H9 (cell line): ENCODE results near the gene SATB1. TPM values are rescaled to one million over a fixed set of nuclear protein-coding genes. Genes with fewer than 3 reads are reported as not detected.

Experiments used
- DNase-seq: peaks from one replicate; pipeline ENCODE4 v3.0.0-alpha.2; 2017
- H2AFZ ChIP-seq: one replicate; pipeline ENCODE4 v1.6.1; 2013; ENCODE audit warnings: mild to moderate bottlenecking, low read length, control low read depth, moderate library complexity
- H2AK5ac ChIP-seq: 2 replicates; pipeline ENCODE4 v1.6.1; 2013; ENCODE audit warnings: low read length, control low read depth, mixed read lengths; ENCODE audit not compliant: insufficient read length
- H2BK120ac ChIP-seq: one replicate; pipeline ENCODE4 v1.6.1; 2013; ENCODE audit warnings: low read depth, mild to moderate bottlenecking, low read length, control low read depth, inconsistent platforms; ENCODE audit not compliant: poor library complexity, severe bottlenecking
- H2BK12ac ChIP-seq: 2 replicates; pipeline ENCODE4 v1.6.1; 2013; ENCODE audit warnings: low read length, control low read depth, mixed read lengths, low read depth; ENCODE audit not compliant: insufficient read length
- H2BK15ac ChIP-seq: 2 replicates; pipeline ENCODE4 v1.6.1; 2013; ENCODE audit warnings: low read depth, low read length, control low read depth
- H2BK20ac ChIP-seq: one replicate; pipeline ENCODE4 v1.6.1; 2013; ENCODE audit warnings: low read depth, mild to moderate bottlenecking, low read length, control low read depth, inconsistent platforms; ENCODE audit not compliant: poor library complexity, severe bottlenecking
- H2BK5ac ChIP-seq: 2 replicates; pipeline ENCODE4 v1.6.1; 2013; ENCODE audit warnings: low read length, control low read depth, mixed read lengths; ENCODE audit not compliant: insufficient read length
- H3K14ac ChIP-seq: 2 replicates; pipeline ENCODE4 v1.6.1; 2013; ENCODE audit warnings: low read length, control low read depth; ENCODE audit not compliant: insufficient read depth
- H3K18ac ChIP-seq: 2 replicates; pipeline ENCODE4 v1.6.1; 2013; ENCODE audit warnings: low read depth, mild to moderate bottlenecking, mixed read lengths, low read length, control low read depth; ENCODE audit not compliant: insufficient read length
- H3K23ac ChIP-seq: 2 replicates; pipeline ENCODE4 v1.6.1; 2013; ENCODE audit warnings: low read length, control low read depth, mixed read lengths, low read depth; ENCODE audit not compliant: insufficient read length
- H3K23me2 ChIP-seq: 2 replicates; pipeline ENCODE4 v1.6.1; 2013; ENCODE audit warnings: low read depth, mild to moderate bottlenecking, mixed read lengths, low read length, control low read depth; ENCODE audit not compliant: insufficient read length, poor library complexity, severe bottlenecking
- H3K27ac ChIP-seq: 2 replicates; pipeline ENCODE4 v1.5.1; 2013; ENCODE audit warnings: low read length, control low read depth, mixed read lengths, low read depth; ENCODE audit not compliant: insufficient read length
- H3K27me3 ChIP-seq: 2 replicates; pipeline ENCODE4 v1.6.1; 2013; ENCODE audit warnings: low read length, control low read depth, inconsistent platforms; ENCODE audit not compliant: insufficient read depth
- H3K4ac ChIP-seq: 2 replicates; pipeline ENCODE4 v1.6.1; 2013; ENCODE audit warnings: low read depth, mild to moderate bottlenecking, control low read depth, inconsistent platforms, low read length, moderate library complexity
- H3K4me1 ChIP-seq: 2 replicates; pipeline ENCODE4 v1.6.1; 2013; ENCODE audit warnings: low read length, control low read depth, inconsistent platforms; ENCODE audit not compliant: insufficient read depth
- H3K4me2 ChIP-seq: 2 replicates; pipeline ENCODE4 v1.6.1; 2013; ENCODE audit warnings: low read length, control low read depth, mixed read lengths; ENCODE audit not compliant: insufficient read length, insufficient read depth
- H3K56ac ChIP-seq: 2 replicates; pipeline ENCODE4 v1.6.1; 2013; ENCODE audit warnings: low read depth, mild to moderate bottlenecking, mixed read lengths, low read length, control low read depth; ENCODE audit not compliant: insufficient read length
- H3K79me1 ChIP-seq: 2 replicates; pipeline ENCODE4 v1.6.1; 2013; ENCODE audit warnings: low read depth, mild to moderate bottlenecking, moderate library complexity, low read length, control low read depth, inconsistent platforms; ENCODE audit not compliant: insufficient read depth, poor library complexity, severe bottlenecking
- H3K79me2 ChIP-seq: 2 replicates; pipeline ENCODE4 v1.6.1; 2013; ENCODE audit warnings: low read length, control low read depth, inconsistent platforms; ENCODE audit not compliant: insufficient read depth
- H3K9ac ChIP-seq: 2 replicates; pipeline ENCODE4 v1.6.1; 2013; ENCODE audit warnings: low read length, control low read depth, mixed read lengths; ENCODE audit not compliant: insufficient read length; ENCODE audit errors: extremely low read depth
- H3K9me3 ChIP-seq: one replicate; pipeline ENCODE4 v1.6.1; 2013; ENCODE audit warnings: low read depth, low read length, inconsistent platforms; ENCODE audit not compliant: control insufficient read depth
- H3T11ph ChIP-seq: one replicate; pipeline ENCODE4 v1.6.1; 2013; ENCODE audit warnings: mild to moderate bottlenecking, low read length, control low read depth, inconsistent platforms
- H4K20me1 ChIP-seq: one replicate; pipeline ENCODE4 v1.6.1; 2013; ENCODE audit not compliant: control insufficient read depth, insufficient read length, insufficient read depth
- H4K5ac ChIP-seq: 2 replicates; pipeline ENCODE4 v1.6.1; 2013; ENCODE audit warnings: low read depth, mild to moderate bottlenecking, mixed read lengths, low read length, control low read depth; ENCODE audit not compliant: insufficient read length
- H4K8ac ChIP-seq: replicated peaks from 2 replicates; pipeline ENCODE4 v1.6.1; 2013; ENCODE audit warnings: low read length, control low read depth, mixed read lengths, low read depth; ENCODE audit not compliant: insufficient read length
- H4K91ac ChIP-seq: 2 replicates; pipeline ENCODE4 v1.6.1; 2013; ENCODE audit warnings: low read depth, mild to moderate bottlenecking, moderate library complexity, mixed read lengths, low read length, control low read depth; ENCODE audit not compliant: insufficient read length
- H3K27ac Mint-ChIP-seq, 3 experiments: 2 replicates in 2 of 3; 3 replicates in 1 of 3; pipeline ENCODE4 v1.8.0; 2020 to 2021; ENCODE audit warnings: mixed read lengths in 3 of 3, mild to moderate bottlenecking in 1 of 3, moderate library complexity in 1 of 3
- H3K27me3 Mint-ChIP-seq: 2 replicates; pipeline ENCODE4 v1.8.0; 2021; ENCODE audit warnings: low read depth, mild to moderate bottlenecking, moderate library complexity, mixed read lengths
- H3K36me3 Mint-ChIP-seq, 3 experiments: 2 replicates in 2 of 3; 3 replicates in 1 of 3; pipeline ENCODE4 v1.8.0; 2020 to 2021; ENCODE audit warnings: low read depth in 3 of 3, mixed read lengths in 3 of 3; ENCODE audit not compliant: insufficient read depth in 1 of 3
- H3K4me1 Mint-ChIP-seq, 2 experiments: 2 replicates each; pipeline ENCODE4 v1.8.0; 2020; ENCODE audit warnings: mixed read lengths in 2 of 2
- H3K4me3 Mint-ChIP-seq, 2 experiments: 2 replicates in 1 of 2; 3 replicates in 1 of 2; pipeline ENCODE4 v1.8.0; 2020 to 2021; ENCODE audit warnings: mild to moderate bottlenecking in 2 of 2, mixed read lengths in 2 of 2, moderate library complexity in 1 of 2
- H3K9me3 Mint-ChIP-seq, 2 experiments: 2 replicates in 1 of 2; 3 replicates in 1 of 2; pipeline ENCODE4 v1.8.0; 2020; ENCODE audit warnings: mild to moderate bottlenecking in 2 of 2, mixed read lengths in 2 of 2, moderate library complexity in 1 of 2
- WGBS: extraction: QIAGEN DNeasy Blood & Tissue Kit; methylation state at CpG from one replicate; pipeline ENCODE4 v1.1.7; 2013; ENCODE audit warnings: missing lambda C conversion rate, low lambda C conversion rate, mixed read lengths; ENCODE audit not compliant: insufficient read length; ENCODE audit errors: extremely low coverage; 5-methylcytosine and 5-hydroxymethylcytosine counted together
- total RNA-seq: library from RNA; stranded (reverse); gene quantifications from 2 replicates; pipeline ENCODE4 v1.2.1, GENCODE V29; 2021
- TF ChIP-seq, protein P1 (sequence below): fragments of 200-600 bp; sonication (generic); conservative IDR thresholded peaks from 3 replicates; pipeline ENCODE4 v1.8.0; 2021; ENCODE audit warnings: antibody characterized with exemption, mild to moderate bottlenecking

SATB1 gene
- total RNA-seq, 1 experiment from 2014 or later = 30.7 TPM

DNA sequence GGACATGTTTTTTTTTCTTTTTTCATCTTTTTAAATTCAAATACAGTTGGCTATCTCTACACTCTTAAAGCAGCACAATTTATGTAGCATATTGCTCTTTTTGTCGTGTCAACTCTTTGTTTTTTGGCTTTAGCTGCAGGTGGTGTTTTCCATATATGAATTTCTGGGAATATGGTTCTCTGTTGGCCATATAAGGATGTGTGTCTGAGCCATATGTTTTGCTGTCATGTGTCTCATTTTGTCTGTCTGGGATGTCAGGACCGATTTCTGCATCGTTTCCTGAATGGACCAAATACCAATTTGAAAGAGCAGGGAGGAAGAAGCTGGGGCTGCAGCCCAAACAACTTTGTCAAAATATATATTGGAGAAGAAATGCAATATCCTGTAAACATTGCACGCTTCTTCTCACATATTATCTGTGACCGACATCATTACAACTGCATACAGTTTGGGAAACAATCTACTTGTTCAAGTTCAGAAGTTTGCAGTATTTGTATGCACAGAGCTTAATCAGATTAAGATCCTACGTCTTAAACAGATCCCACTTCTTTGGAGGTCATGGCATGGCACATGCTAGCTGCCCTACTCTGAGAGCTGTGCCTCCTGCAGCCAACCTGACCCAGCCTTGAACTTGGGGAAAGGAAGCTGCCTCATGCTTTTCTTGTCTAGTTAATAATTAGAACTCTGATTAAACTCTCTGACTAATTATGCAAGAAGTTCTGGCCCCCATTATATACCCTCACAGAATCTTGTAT is 4.0 kb upstream of the SATB1 start:
- Mint-ChIP-seq H3K27ac (no peak overlapping the region), H3K4me3 (no peak overlapping the region), H3K9me3 (no peaks in the 10 kb centered on the region; a peak in 1 of 5 replicates), H3K36me3 (no peaks in the 10 kb centered on the region), H3K27me3 (no peaks in the 10 kb centered on the region; the same call in 1 of the 2 replicates), H3K4me1 (peaks cover 12 to 14% of the 10 kb centered on the region in 2 experiments)
- Histone ChIP-seq H2BK15ac (no peak overlapping the region), H2AK5ac (no peak overlapping the region), H3K4ac (no peak overlapping the region), H3K14ac (no peak overlapping the region), H4K91ac (no peak overlapping the region), H2BK12ac (no peak overlapping the region), H3K27me3 (no peaks in the 10 kb centered on the region), H3T11ph (no peak overlapping the region), H2BK120ac (no peak overlapping the region), H3K4me1 (no peaks in the 10 kb centered on the region; the same call in 1 of the 2 replicates), H4K5ac (no peak overlapping the region), H3K9ac (no peak overlapping the region), H4K20me1 (no peaks in the 10 kb centered on the region), H3K79me2 (no peaks in the 10 kb centered on the region), H2BK5ac (no peak overlapping the region), H4K8ac (no peak overlapping the region), H3K79me1 (no peaks in the 10 kb centered on the region), H2BK20ac (no peak overlapping the region), H3K56ac (no peak overlapping the region), H3K23ac (no peak overlapping the region), H3K18ac (no peak overlapping the region), H3K23me2 (peaks cover 7% of the 10 kb centered on the region), H2AFZ (no peak overlapping the region), H3K27ac (no peak overlapping the region), H3K9me3 (no peaks in the 10 kb centered on the region), H3K4me2 (no peak overlapping the region)
- WGBS = no CpG with 5 or more reads among the region's 6 CpGs
- TF ChIP-seq, protein P1, sequence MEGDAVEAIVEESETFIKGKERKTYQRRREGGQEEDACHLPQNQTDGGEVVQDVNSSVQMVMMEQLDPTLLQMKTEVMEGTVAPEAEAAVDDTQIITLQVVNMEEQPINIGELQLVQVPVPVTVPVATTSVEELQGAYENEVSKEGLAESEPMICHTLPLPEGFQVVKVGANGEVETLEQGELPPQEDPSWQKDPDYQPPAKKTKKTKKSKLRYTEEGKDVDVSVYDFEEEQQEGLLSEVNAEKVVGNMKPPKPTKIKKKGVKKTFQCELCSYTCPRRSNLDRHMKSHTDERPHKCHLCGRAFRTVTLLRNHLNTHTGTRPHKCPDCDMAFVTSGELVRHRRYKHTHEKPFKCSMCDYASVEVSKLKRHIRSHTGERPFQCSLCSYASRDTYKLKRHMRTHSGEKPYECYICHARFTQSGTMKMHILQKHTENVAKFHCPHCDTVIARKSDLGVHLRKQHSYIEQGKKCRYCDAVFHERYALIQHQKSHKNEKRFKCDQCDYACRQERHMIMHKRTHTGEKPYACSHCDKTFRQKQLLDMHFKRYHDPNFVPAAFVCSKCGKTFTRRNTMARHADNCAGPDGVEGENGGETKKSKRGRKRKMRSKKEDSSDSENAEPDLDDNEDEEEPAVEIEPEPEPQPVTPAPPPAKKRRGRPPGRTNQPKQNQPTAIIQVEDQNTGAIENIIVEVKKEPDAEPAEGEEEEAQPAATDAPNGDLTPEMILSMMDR = no peak
- DNase-seq = no peak
